ENCODE data around the gene TRIM2.

TRIM2 gene

DNA sequence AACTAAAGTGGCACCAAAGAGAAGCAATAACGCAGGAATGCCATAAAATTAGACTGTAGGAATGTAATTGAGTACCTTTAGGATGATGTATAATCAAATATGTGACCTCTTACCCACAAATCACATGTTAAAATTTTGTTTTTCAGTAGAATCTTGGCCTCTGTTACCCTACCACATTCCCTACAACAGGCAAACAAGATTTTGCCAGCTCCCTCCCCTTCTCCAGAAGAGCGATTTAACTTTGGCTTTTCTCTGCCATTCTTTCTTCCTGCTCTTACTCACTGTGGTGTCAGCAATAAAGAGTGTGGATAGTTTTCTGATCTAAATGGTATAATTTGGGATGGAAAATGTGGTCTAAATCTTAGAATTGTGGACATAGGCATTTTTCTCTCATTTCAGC lies 57.2 kb downstream of the TRIM2 start:
- Histone ChIP-seq H3K36me3 (ENCODE audit: control insufficient read depth, low read length) (no peaks in the 10 kb centered on the region), H3F3A (ENCODE audit: control insufficient read depth, insufficient read depth) (no peaks in the 10 kb centered on the region), H3K4me3 (ENCODE audit: low read length) (no peak overlapping the region), H3K4me2 (ENCODE audit: low read length) (no peak overlapping the region), H3K9me3 (ENCODE audit: control insufficient read depth, insufficient read depth, low read length) (no peaks in the 10 kb centered on the region), H3K79me2 (ENCODE audit: control insufficient read depth, low read length) (no peaks in the 10 kb centered on the region), H4K20me1 (ENCODE audit: control insufficient read depth, insufficient read depth, low read depth, low read length) (no peaks in the 10 kb centered on the region), H3K4me1 (ENCODE audit: control insufficient read depth, low read length) (peaks cover 34% of the 10 kb centered on the region), H3K27ac (ENCODE audit: low read depth, low read length) (no peak overlapping the region), H3K9me2 (replicated peaks; ENCODE audit: control insufficient read depth, low read length) (no peaks in the 10 kb centered on the region), H3K27me3 (ENCODE audit: control insufficient read depth, low read length) (peaks cover 10% of the 10 kb centered on the region)
- TF ChIP-seq, protein P1, sequence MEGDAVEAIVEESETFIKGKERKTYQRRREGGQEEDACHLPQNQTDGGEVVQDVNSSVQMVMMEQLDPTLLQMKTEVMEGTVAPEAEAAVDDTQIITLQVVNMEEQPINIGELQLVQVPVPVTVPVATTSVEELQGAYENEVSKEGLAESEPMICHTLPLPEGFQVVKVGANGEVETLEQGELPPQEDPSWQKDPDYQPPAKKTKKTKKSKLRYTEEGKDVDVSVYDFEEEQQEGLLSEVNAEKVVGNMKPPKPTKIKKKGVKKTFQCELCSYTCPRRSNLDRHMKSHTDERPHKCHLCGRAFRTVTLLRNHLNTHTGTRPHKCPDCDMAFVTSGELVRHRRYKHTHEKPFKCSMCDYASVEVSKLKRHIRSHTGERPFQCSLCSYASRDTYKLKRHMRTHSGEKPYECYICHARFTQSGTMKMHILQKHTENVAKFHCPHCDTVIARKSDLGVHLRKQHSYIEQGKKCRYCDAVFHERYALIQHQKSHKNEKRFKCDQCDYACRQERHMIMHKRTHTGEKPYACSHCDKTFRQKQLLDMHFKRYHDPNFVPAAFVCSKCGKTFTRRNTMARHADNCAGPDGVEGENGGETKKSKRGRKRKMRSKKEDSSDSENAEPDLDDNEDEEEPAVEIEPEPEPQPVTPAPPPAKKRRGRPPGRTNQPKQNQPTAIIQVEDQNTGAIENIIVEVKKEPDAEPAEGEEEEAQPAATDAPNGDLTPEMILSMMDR (IDR thresholded peaks at IDR 0.05; ENCODE audit: low read depth, low read length, poor library complexity, severe bottlenecking) = no peak
- no peak for TF ChIP-seq EZH2phosphoT487 (IDR thresholded peaks at IDR 0.05; ENCODE audit: borderline replicate concordance, low read length)

DNA sequence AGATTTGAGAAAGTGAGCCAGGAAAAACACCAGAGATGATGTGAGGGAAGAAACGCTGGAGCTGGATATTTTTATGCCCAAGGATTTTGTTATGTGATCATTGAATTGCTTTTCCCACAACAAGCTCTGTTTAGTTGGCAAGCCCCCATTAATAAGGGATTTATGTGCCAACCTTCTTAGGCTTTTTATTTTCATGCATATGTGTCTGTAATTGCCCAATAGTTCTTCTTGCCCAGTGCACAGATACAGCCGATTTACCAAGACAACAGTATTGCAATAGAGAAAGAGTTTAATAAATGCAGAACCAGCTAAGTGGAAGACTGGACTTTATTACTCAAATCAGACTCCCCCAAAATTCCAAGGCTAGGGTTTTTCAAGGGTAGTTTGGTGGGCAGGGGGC lies 57.7 kb downstream of the TRIM2 start:
- peaks cover 10% of the 10 kb centered on the region for H3K27me3 ChIP-seq (ENCODE audit: control insufficient read depth, low read length)
- H3K4me2 ChIP-seq (ENCODE audit: low read length) = no peak overlapping the region
- no peak overlapping the region for H3K4me3 ChIP-seq (ENCODE audit: low read length)
- H3K9me2 ChIP-seq (replicated peaks; ENCODE audit: control insufficient read depth, low read length) = no peaks in the 10 kb centered on the region
- H3K4me1 ChIP-seq (ENCODE audit: control insufficient read depth, low read length) = peaks cover 34% of the 10 kb centered on the region
- H4K20me1 ChIP-seq (ENCODE audit: control insufficient read depth, insufficient read depth, low read depth, low read length) = no peaks in the 10 kb centered on the region
- H3K27ac ChIP-seq (ENCODE audit: low read depth, low read length) = no peak overlapping the region
- TF ChIP-seq EZH2phosphoT487 (IDR thresholded peaks at IDR 0.05; ENCODE audit: borderline replicate concordance, low read length) = no peak
- TF ChIP-seq, protein P1 (IDR thresholded peaks at IDR 0.05; ENCODE audit: low read depth, low read length, poor library complexity, severe bottlenecking) = no peak
- no peaks in the 10 kb centered on the region for H3K79me2 ChIP-seq (ENCODE audit: control insufficient read depth, low read length)
- no peaks in the 10 kb centered on the region for H3K36me3 ChIP-seq (ENCODE audit: control insufficient read depth, low read length)
- no peaks in the 10 kb centered on the region for H3F3A ChIP-seq (ENCODE audit: control insufficient read depth, insufficient read depth)
- H3K9me3 ChIP-seq (ENCODE audit: control insufficient read depth, insufficient read depth, low read length) = no peaks in the 10 kb centered on the region

DNA sequence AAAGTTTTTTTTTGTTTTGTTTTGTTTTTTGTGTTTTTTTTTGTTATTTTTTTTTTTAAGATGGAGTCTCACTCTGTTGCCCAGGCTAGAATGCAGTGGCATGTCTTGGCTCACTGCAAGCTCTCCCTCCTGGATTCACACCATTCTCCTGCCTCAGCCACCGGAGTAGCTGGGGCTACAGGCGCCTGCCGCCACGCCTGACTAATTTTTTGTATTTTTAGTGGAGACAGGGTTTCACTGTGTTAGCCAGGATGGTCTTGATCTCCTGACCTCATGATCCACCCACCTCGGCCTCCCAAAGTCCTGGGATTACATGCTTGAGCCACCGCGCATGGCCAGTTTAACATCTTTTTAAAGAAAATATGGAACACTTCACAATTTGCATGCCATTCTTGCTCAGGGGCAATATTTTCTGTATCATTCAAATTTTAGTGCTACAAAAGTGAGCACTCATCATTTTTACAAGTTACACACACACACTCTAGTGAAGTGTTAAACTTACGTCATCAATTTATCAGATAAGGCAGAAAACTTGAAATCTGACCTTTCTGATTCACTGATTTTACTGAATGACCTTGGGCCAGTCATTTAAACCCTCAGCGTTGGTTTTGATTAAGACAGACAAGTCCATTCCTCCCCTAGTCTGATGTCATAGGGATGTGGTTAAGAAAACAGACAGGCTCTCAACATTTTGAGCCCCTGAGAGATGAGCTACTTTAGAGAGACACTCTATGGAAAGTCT lies 61.2 kb downstream of the TRIM2 start:
- Histone ChIP-seq H3F3A (ENCODE audit: control insufficient read depth, insufficient read depth) (no peaks in the 10 kb centered on the region), H3K9me3 (ENCODE audit: control insufficient read depth, insufficient read depth, low read length) (no peaks in the 10 kb centered on the region), H3K27ac (ENCODE audit: low read depth, low read length) (no peak overlapping the region), H3K79me2 (ENCODE audit: control insufficient read depth, low read length) (no peaks in the 10 kb centered on the region), H4K20me1 (ENCODE audit: control insufficient read depth, insufficient read depth, low read depth, low read length) (no peaks in the 10 kb centered on the region), H3K4me1 (ENCODE audit: control insufficient read depth, low read length) (no peaks in the 10 kb centered on the region), H3K9me2 (replicated peaks; ENCODE audit: control insufficient read depth, low read length) (no peaks in the 10 kb centered on the region), H3K27me3 (ENCODE audit: control insufficient read depth, low read length) (peaks cover 7% of the 10 kb centered on the region), H3K4me2 (ENCODE audit: low read length) (no peak overlapping the region), H3K4me3 (ENCODE audit: low read length) (no peak overlapping the region), H3K36me3 (ENCODE audit: control insufficient read depth, low read length) (no peaks in the 10 kb centered on the region)
- TF ChIP-seq, protein P1 (IDR thresholded peaks at IDR 0.05; ENCODE audit: low read depth, low read length, poor library complexity, severe bottlenecking) = no peak
- TF ChIP-seq EZH2phosphoT487 (IDR thresholded peaks at IDR 0.05; ENCODE audit: borderline replicate concordance, low read length) = no peak

All from DOHH2 (cell line).